ENCODE results near the gene USB1. TPM values are rescaled to one million over a fixed set of nuclear protein-coding genes. Genes with fewer than 3 reads are reported as not detected.

The USB1 gene
- total RNA-seq, 1 experiment from 2014 or later = 91.2 TPM

- H3K4me3 Mint-ChIP-seq (ENCODE audit: unreplicated experiment) = no peak overlapping the region
- H3K9me3 ChIP-seq = no peaks in the 10 kb centered on the region
- no peaks in the 10 kb centered on the region for H3K27me3 Mint-ChIP-seq (ENCODE audit: insufficient read depth, unreplicated experiment)
- no peaks in the 10 kb centered on the region for H3K27me3 ChIP-seq (replicated peaks; ENCODE audit: control insufficient read depth, insufficient read depth, low read length)
- CTCF ChIA-PET = interaction anchor here (0.6 to 1.5 kb wide), 4 partner anchors 12 to 276 kb away, joined by 3 to 4 read pairs (median 4); no protein-coding TSS in a partner anchor
- H3K4me3 ChIP-seq (ENCODE audit: low read depth, low read length) = no peak overlapping the region
- BruUV-seq (replicated peaks) = no TSS peak
- no peaks in the 10 kb centered on the region for H3K9me3 Mint-ChIP-seq (ENCODE audit: unreplicated experiment)
- intact Hi-C loops (cut with micrococcal nuclease; ENCODE audit: unreplicated experiment) = no loop called here
- TF ChIP-seq, protein P1, sequence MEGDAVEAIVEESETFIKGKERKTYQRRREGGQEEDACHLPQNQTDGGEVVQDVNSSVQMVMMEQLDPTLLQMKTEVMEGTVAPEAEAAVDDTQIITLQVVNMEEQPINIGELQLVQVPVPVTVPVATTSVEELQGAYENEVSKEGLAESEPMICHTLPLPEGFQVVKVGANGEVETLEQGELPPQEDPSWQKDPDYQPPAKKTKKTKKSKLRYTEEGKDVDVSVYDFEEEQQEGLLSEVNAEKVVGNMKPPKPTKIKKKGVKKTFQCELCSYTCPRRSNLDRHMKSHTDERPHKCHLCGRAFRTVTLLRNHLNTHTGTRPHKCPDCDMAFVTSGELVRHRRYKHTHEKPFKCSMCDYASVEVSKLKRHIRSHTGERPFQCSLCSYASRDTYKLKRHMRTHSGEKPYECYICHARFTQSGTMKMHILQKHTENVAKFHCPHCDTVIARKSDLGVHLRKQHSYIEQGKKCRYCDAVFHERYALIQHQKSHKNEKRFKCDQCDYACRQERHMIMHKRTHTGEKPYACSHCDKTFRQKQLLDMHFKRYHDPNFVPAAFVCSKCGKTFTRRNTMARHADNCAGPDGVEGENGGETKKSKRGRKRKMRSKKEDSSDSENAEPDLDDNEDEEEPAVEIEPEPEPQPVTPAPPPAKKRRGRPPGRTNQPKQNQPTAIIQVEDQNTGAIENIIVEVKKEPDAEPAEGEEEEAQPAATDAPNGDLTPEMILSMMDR (IDR thresholded peaks at IDR 0.05; ENCODE audit: insufficient read depth in 1 of 2, low read depth in 1 of 2, low read length in 1 of 2, severe bottlenecking in 1 of 2, unreplicated experiment in 1 of 2) = no peak
- H3K27ac Mint-ChIP-seq (ENCODE audit: unreplicated experiment) = no peak overlapping the region
- POLR2A ChIA-PET = no interaction called here
- H3K4me1 ChIP-seq = peaks cover 14% of the 10 kb centered on the region; the same call in 1 of the 2 replicates
- peaks cover 14% of the 10 kb centered on the region for H3K4me1 Mint-ChIP-seq (ENCODE audit: low read depth, unreplicated experiment)
- H3K36me3 ChIP-seq (ENCODE audit: control insufficient read depth, insufficient read depth, low read length) = peaks cover 4% of the 10 kb centered on the region
- peaks cover 31% of the 10 kb centered on the region for H3K36me3 Mint-ChIP-seq (ENCODE audit: insufficient read depth, unreplicated experiment)
- DNase-seq = no peak
Measured at GRCh38 chr16:58010886-58011285, 9.7 kb downstream of the USB1 start.

DNA sequence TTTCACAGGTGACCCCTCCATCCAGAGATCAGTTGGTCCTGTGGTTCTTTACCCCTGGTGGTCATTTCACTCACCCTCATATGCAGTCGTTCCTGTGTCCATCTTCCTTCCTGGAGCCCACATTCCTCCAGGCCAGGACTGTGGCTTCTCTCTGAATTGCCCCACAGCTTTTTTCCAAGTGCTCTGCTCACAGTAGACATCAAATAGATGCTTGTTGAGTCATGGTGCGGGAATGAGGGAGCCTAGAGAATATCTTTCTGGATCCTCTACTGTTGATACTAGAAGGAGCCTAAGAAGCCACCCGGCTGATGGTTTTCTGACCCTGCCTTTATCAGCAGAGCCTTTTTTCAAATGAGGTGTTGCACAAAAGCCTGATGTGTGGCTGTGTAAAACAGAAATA, 10.4 kb downstream of the USB1 start:
- ChIA-PET POLR2A (no interaction called here), CTCF (no interaction called here)
- peaks cover 14% of the 10 kb centered on the region for H3K4me1 Mint-ChIP-seq (ENCODE audit: low read depth, unreplicated experiment)
- peaks cover 20% of the 10 kb centered on the region for H3K4me1 ChIP-seq
- intact Hi-C loops (cut with micrococcal nuclease; ENCODE audit: unreplicated experiment) = no loop called here
- no peak for DNase-seq
- no peak overlapping the region for H3K4me3 ChIP-seq (ENCODE audit: low read depth, low read length)
- TF ChIP-seq, protein P1 (IDR thresholded peaks at IDR 0.05; ENCODE audit: insufficient read depth in 1 of 2, low read depth in 1 of 2, low read length in 1 of 2, severe bottlenecking in 1 of 2, unreplicated experiment in 1 of 2) = no peak
- H3K4me3 Mint-ChIP-seq (ENCODE audit: unreplicated experiment) = no peak overlapping the region
- peaks cover 24% of the 10 kb centered on the region for H3K36me3 Mint-ChIP-seq (ENCODE audit: insufficient read depth, unreplicated experiment)
- BruUV-seq (replicated peaks) = no TSS peak
- H3K9me3 Mint-ChIP-seq (ENCODE audit: unreplicated experiment) = no peaks in the 10 kb centered on the region
- H3K27ac Mint-ChIP-seq (ENCODE audit: unreplicated experiment) = no peak overlapping the region
- no peaks in the 10 kb centered on the region for H3K27me3 ChIP-seq (replicated peaks; ENCODE audit: control insufficient read depth, insufficient read depth, low read length)
- H3K36me3 ChIP-seq (ENCODE audit: control insufficient read depth, insufficient read depth, low read length) = peaks cover 4% of the 10 kb centered on the region
- H3K9me3 ChIP-seq = no peaks in the 10 kb centered on the region
- no peaks in the 10 kb centered on the region for H3K27me3 Mint-ChIP-seq (ENCODE audit: insufficient read depth, unreplicated experiment)

DNA sequence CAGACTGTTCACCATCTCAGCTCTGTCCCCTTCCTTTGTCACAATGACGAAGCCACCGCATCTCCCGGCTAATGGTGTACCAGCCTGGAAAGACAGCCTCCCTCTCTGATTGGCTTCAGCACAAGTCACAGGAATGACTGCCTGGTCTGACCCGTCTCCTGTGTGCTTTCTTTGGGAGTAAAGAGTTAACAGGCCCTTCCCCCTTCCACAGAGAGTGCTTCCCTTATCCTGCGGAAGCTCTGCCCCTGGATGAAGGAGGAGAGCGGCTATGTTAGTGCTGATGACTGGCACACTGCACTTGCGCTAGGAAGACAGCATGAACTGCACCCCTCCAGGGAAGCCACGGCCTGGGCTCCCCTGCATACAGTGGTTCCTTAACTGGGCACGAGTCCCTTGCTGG, 11.3 kb downstream of the USB1 start:
- TF ChIP-seq, protein P1 (IDR thresholded peaks at IDR 0.05; ENCODE audit: insufficient read depth in 1 of 2, low read depth in 1 of 2, low read length in 1 of 2, severe bottlenecking in 1 of 2, unreplicated experiment in 1 of 2) = no peak
- Histone ChIP-seq H3K4me1 (peaks cover 26% of the 10 kb centered on the region), H3K36me3 (ENCODE audit: control insufficient read depth, insufficient read depth, low read length) (peaks cover 4% of the 10 kb centered on the region), H3K9me3 (no peaks in the 10 kb centered on the region), H3K4me3 (ENCODE audit: low read depth, low read length) (no peak overlapping the region), H3K27me3 (replicated peaks; ENCODE audit: control insufficient read depth, insufficient read depth, low read length) (no peaks in the 10 kb centered on the region)
- Mint-ChIP-seq H3K27ac (ENCODE audit: unreplicated experiment) (no peak overlapping the region), H3K36me3 (ENCODE audit: insufficient read depth, unreplicated experiment) (peaks cover 18% of the 10 kb centered on the region), H3K27me3 (ENCODE audit: insufficient read depth, unreplicated experiment) (no peaks in the 10 kb centered on the region), H3K9me3 (ENCODE audit: unreplicated experiment) (no peaks in the 10 kb centered on the region), H3K4me1 (ENCODE audit: low read depth, unreplicated experiment) (peaks cover 14% of the 10 kb centered on the region), H3K4me3 (ENCODE audit: unreplicated experiment) (no peak overlapping the region)
- no TSS peak for BruUV-seq (replicated peaks)
- intact Hi-C loops (cut with micrococcal nuclease; ENCODE audit: unreplicated experiment) = no loop called here
- DNase-seq = no peak
- CTCF ChIA-PET = no interaction called here
- POLR2A ChIA-PET = interaction anchor here (0.6 kb wide), 1 partner anchor 12 kb away, joined by 10 read pairs; no protein-coding TSS in a partner anchor

Data from Caco-2 (cell line).